Activated T-cell treated with anti-CD3 and anti-CD28 coated beads, Interleukin-2, amount 50 U/mL, for 48 hours (primary cell): ENCODE data around the gene ATP2A3.

Source experiments
- DNase-seq, 2 experiments: peaks; one replicate each; pipeline ENCODE4 v3.0.0-alpha.2; 2020

The ATP2A3 gene

DNA sequence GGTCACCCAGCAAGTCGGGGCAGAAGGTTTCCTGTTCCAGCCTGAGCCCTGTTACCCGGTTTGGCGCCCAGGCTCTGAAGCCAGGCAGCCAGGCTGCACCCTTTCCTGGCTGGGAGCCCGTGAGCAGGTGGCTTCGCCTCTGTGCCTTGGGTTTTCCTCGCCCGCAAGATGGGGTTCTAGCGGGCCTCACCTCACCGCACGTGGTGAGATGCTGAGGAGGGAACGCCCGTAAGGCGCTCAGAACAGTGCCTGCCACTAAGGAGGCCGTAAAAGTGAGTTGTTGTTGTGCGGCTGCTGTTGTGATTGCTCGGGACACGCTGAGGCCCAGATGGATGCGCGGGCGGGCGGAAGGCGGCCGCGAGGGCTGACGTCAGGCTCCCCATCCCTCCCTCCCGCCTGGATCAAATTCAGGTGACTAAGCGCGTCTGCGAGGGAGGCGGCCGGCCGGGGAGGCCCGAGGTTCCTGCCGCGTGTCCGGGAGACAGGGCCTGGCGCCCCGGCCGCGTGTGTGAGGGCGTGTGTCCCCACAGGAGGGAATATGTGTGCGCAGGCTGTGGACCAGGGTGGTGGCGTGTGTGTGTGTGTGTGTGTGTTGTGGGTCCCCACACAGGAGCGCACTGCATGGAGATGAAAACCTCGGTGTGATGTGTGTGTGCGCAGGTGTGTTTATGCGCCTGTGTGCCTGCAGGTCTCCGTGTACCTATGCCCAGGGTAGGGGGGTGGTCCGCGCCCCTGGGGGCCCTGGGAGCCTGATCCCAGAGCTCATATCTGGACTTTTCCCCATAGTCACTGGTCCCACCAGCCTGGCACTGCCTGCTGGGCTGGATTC is 75.7 kb downstream of the ATP2A3 start:
- DNase-seq, result no peak

- DNase-seq, result no peak
These were observed 76.4 kb downstream of the ATP2A3 start for GRCh38 chr17:3887804-3888203.

GRCh38 chr17:3887394-3887793 is 76.8 kb downstream of the ATP2A3 start:
- no peak for DNase-seq

DNA sequence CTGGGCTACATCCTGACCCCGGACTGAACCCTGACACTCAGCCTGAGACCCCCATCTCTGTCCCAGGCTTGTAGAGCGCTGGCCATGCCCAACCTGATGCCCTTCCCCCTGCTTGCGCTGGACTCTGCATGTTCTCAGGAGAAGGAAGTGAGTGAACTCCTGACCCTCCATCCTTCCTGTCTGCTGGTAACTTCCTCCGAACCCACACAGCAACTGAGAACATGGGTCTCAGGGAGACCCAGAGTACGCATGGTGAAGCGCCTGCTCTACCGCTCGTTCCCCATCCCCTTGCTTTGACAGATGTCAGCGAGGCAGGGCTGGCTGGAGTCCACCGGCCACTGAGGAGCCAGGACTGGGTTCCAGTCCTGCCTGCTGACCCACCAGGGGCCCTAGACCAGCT is 77.5 kb downstream of the ATP2A3 start:
- DNase-seq, result no peak

GRCh38 chr17:3885970-3886369 is 78.3 kb downstream of the ATP2A3 start:
- no peak for DNase-seq

DNA sequence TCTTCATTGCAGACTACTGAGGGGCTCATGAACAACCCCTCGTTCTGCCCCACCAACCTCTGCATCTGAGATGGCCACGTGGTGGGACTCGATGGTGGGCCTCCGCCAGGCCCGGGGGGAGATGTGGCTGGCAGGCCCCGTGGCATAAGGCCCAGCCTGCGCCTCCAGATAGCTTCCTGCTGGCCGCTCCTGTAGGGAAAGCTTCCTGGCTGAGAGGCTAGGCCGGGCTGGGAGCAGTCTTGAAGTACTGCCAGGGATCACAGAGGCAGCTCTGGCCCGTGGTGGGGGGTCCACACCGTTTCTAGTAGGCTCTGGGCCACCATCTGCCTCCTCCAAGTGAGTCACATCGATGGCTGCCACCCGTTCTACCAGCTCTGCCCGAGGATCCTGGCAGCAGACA is 79.0 kb downstream of the ATP2A3 start:
- DNase-seq, result no peak

GRCh38 chr17:3884188-3884587 is 80.0 kb downstream of the ATP2A3 start:
- DNase-seq, result no peak

DNA sequence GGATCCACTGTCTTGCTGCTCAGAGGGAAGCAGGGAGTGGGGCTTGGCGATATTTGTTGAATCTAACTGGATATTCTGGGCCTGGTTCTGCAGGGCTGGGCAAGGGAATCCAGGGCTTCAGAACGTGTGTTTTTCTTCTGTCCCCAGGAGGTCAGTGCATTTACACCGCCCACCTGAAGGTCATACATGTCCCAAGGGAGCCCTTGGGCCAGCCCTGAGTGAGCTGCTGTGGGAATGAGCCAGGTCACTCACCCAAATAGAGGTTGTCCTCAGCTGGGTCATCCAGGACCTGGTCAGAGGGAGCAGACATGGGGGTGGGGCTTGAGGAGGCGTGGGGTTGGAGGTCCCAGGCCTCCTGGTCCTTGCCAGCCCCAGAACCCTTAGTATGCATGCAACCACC is 82.0 kb downstream of the ATP2A3 start:
- no peak for DNase-seq

DNA sequence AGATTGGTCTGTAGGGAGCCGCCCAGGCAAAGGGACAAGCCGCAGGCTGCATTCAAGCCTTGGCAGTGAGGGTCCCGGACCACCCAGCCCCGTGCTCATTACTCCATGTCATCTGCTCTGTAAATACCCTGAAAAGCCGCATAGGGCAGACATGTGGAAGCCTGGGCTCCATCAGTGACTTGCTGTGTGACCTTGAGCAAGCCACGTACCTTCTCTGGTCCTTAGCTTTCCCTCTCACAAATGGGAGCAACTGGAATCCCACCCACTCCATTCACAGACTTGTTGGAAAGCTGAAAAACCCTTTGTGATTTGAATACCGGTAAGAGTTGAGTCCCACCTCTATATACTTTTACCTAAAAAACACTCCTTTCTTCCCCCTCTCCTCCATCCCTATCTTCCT is 83.3 kb downstream of the ATP2A3 start:
- DNase-seq, result no peak

DNA sequence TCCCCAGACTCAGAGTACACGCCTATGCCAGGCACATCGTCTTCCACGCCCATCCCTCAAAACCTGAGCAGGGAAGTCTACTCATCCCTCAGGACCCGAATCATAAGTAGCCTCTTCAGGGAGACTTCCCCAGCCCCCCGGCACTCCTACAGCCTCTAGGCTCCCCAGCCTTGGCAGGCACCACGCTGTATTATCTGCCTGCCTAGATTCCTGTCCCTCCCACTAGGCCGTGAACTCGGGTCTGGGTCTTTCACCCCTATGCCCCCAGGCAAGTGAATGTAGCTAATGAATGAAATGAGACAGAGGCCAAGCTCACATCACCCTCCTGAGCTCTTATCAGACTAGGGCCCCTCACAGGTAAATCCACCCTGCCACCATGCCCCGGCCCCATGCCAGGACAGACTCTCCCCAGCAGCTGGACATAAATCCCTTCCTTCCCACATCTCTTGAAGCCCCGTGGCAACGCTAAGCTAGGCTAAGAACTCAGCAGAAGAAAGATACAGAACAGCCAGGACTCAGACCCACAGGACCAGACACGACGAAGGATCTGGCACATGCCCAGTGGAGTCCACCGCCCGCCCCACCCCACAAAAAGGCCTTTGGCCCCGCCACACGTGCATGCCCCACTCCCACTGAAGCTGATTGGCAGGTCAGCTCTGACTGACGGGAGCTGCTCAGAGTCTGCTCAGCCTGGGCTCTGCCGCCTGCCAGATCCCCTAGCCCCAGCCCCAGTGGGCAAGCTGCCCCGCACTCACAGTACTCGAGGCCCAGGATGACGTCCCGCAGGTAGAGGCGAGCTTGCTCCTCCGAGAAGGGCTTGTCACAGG is 84.4 kb downstream of the ATP2A3 start:
- no peak for DNase-seq

DNA sequence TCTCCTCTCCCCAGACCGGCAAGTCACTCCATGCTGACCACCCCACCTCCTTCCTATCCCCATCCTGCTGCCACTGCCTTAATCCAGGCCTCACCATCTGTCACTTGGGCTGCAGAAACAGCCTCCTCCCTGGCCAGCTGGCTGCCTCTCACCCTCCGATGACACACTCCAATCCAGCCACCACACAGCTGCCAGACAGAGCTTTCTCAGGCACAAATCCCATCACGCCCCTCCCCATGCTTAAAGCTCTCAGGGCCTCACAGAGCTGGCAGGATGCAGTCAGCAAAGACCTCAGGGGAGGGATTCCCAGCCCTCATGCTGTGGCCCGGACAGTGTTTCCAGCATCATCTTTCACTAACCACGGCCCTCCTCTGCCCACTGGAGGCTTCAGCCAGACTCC is 85.1 kb downstream of the ATP2A3 start:
- DNase-seq, result no peak

DNA sequence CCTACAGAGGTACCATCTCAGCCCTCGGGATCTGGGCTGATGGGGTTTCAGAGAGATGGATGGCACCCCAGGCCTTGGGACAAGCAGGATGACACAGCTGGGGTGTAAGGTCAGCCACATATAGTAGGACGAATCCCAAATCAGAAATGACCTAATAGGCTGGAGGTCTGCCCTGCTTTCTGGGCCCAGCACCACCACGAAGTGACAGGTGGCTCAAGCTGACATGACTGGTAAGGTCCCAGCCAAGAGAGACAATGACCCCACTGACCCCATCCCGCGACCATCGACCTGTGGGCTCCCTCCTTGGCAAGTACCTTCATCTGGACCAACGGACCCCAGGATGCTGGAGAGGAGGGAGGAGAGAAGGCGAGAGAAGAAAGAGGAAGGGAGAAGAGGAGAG is 87.0 kb downstream of the ATP2A3 start:
- DNase-seq, result no peak

- DNase-seq, result no peak
These were observed 88.9 kb downstream of the ATP2A3 start for GRCh38 chr17:3875317-3875716.
